HG03060 (cell line): ENCODE measurements around the gene ALB.

Source experiments
- ATAC-seq: cut with Tn5 transposase; IDR thresholded peaks from one replicate; pipeline ENCODE4 v1.9.1; 2021; ENCODE audit warnings: low read depth, moderate number of reproducible peaks; ENCODE audit not compliant: unreplicated experiment

ALB gene

GRCh38 chr4:73448448-73449203 lies 44.5 kb downstream of the ALB start:
- ATAC-seq = no peak

- no peak for ATAC-seq
These were observed 46.4 kb downstream of the ALB start for GRCh38 chr4:73450398-73451004.

- no peak for ATAC-seq
These were observed 47.3 kb downstream of the ALB start for GRCh38 chr4:73451404-73451803.

GRCh38 chr4:73451981-73452747 lies 48.1 kb downstream of the ALB start:
- no peak for ATAC-seq

GRCh38 chr4:73452953-73453700 lies 49.0 kb downstream of the ALB start:
- ATAC-seq = no peak

GRCh38 chr4:73453701-73454005 lies 49.6 kb downstream of the ALB start:
- ATAC-seq = no peak

- no peak for ATAC-seq
These were observed 50.8 kb downstream of the ALB start for GRCh38 chr4:73454920-73455319.

GRCh38 chr4:73456177-73457022 lies 52.3 kb downstream of the ALB start:
- ATAC-seq = no peak

GRCh38 chr4:73458184-73459047 lies 54.3 kb downstream of the ALB start:
- no peak for ATAC-seq

- ATAC-seq = no peak
These were observed 54.9 kb downstream of the ALB start for GRCh38 chr4:73459048-73459421.

GRCh38 chr4:73460913-73461522 lies 56.9 kb downstream of the ALB start:
- ATAC-seq = no peak

GRCh38 chr4:73468170-73468569 lies 64.1 kb downstream of the ALB start:
- ATAC-seq = no peak

- no peak for ATAC-seq
These were observed 66.6 kb downstream of the ALB start for GRCh38 chr4:73470728-73471127.
